Measurements from ENCODE around the gene LCP1. TPM values are rescaled to one million over a fixed set of nuclear protein-coding genes. Genes with fewer than 3 reads are reported as not detected.

The LCP1 gene
- total and polyA plus RNA-seq, 9 of the 15 experiments (the other 6 are each of a cell fraction or from before 2014, with no cell fraction given): 83.0 to 255 (median 163) TPM

GRCh38 chr13:46171217-46171616, 10.8 kb downstream of the LCP1 start:
- Histone ChIP-seq H3K9me1 (ENCODE audit: control insufficient read depth, insufficient read depth, low read length) (no peaks in the 10 kb centered on the region), H3K36me3 (ENCODE audit: control insufficient read depth, insufficient read depth, low read length) (peaks cover 68% of the 10 kb centered on the region; the same call in 2 of the 3 replicates), H3K9me3 (replicated peaks; ENCODE audit: control insufficient read depth, insufficient read depth, low read depth, low read length) (no peaks in the 10 kb centered on the region), H2AFZ (ENCODE audit: low read depth, low read length) (no peak overlapping the region), H3K4me3 (no peak overlapping the region), H3K27ac (ENCODE audit: extremely low read depth, low read depth, low read length) (no peak overlapping the region), H3K4me1 (replicated peaks in 1 of 2; ENCODE audit: control insufficient read depth in 2 of 2, insufficient read depth in 2 of 2, low read length in 2 of 2) (peaks cover 3 to 25% of the 10 kb centered on the region in 2 experiments; a peak in 4 of 5 replicates), H4K20me1 (replicated peaks; ENCODE audit: control insufficient read depth, insufficient read depth, low read length) (peaks cover 7% of the 10 kb centered on the region; the same call in 1 of the 2 replicates), H3K27me3 (ENCODE audit: control insufficient read depth in 2 of 2, insufficient read depth in 2 of 2, low read length in 2 of 2) (no peaks in the 10 kb centered on the region), H3K79me2 (ENCODE audit: control insufficient read depth, insufficient read depth, low read length) (peaks cover 98% of the 10 kb centered on the region), H3K9ac (ENCODE audit: insufficient read depth in 1 of 2, low read depth in 2 of 2, low read length in 2 of 2) (no peak overlapping the region), H3K4me2 (ENCODE audit: insufficient read depth, low read length) (no peak overlapping the region)
- in situ Hi-C loops (cut with MboI) (no loop called here), intact Hi-C loops (cut with micrococcal nuclease) (no loop called here)
- DNase-seq (ENCODE audit: extremely low read depth in 1 of 4, low spot score in 3 of 4) (no peak), FAIRE-seq (no peak), ATAC-seq (no peak)
- BruUV-seq (replicated peaks): no TSS peak
- POLR2A ChIA-PET: interaction anchor here (0.7 to 1.8 kb wide), 3 partner anchors 8 to 11 kb away, joined by 4 to 5 read pairs (median 4); partner anchors contain the start of gene LCP1
- no peak for TF ChIP-seq ZNF445 (CRISPR knock-in tag; IDR thresholded peaks at IDR 0.05; ENCODE audit: low read depth)
- WGBS (ENCODE audit: insufficient coverage, low coverage, missing lambda C conversion rate): 37% methylated on average over 4 of the region's 4 CpGs
- CTCF ChIA-PET (ENCODE audit: low intra/inter-chr PET ratio): no interaction called here

DNA sequence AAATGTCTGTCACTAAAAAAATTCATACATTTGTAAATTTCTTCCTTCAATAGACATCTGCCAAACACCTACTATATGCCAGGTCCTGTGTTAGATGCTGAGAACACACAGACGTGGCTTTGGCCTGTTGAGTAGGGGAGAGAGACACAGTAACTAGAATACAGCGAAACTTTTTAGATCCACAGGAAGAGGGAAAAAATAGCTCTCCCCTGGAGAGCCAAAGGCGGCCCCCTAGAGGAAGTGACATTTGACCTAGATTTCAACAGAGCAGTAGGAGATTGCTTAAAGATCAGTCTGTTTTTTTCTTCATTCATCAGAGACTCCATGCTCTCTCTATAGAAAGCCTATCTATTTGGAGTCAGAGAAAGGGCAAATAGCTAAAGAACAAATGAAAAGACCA, 11.3 kb downstream of the LCP1 start:
- H3K4me2 ChIP-seq (ENCODE audit: insufficient read depth, low read length): no peak overlapping the region
- H3K27ac ChIP-seq (ENCODE audit: extremely low read depth, low read depth, low read length): no peak overlapping the region
- no peak for FAIRE-seq
- H4K20me1 ChIP-seq (replicated peaks; ENCODE audit: control insufficient read depth, insufficient read depth, low read length): peaks cover 8% of the 10 kb centered on the region; the same call in 1 of the 2 replicates
- peaks cover 98% of the 10 kb centered on the region for H3K79me2 ChIP-seq (ENCODE audit: control insufficient read depth, insufficient read depth, low read length)
- no peak overlapping the region for H3K4me3 ChIP-seq
- POLR2A ChIA-PET: interaction anchor here (0.7 to 1.8 kb wide), 3 partner anchors 8 to 11 kb away, joined by 4 to 5 read pairs (median 4); partner anchors contain the start of gene LCP1
- in situ Hi-C loops (cut with MboI): no loop called here
- no peak overlapping the region for H2AFZ ChIP-seq (ENCODE audit: low read depth, low read length)
- no peak for DNase-seq (ENCODE audit: extremely low read depth in 1 of 4, low spot score in 3 of 4)
- H3K27me3 ChIP-seq (ENCODE audit: control insufficient read depth in 2 of 2, insufficient read depth in 2 of 2, low read length in 2 of 2): no peaks in the 10 kb centered on the region
- H3K36me3 ChIP-seq (ENCODE audit: control insufficient read depth, insufficient read depth, low read length): peaks cover 67% of the 10 kb centered on the region; the same call in 2 of the 3 replicates
- no TSS peak for BruUV-seq (replicated peaks)
- 56% methylated on average over 3 of the region's 3 CpGs for WGBS (ENCODE audit: insufficient coverage, low coverage, missing lambda C conversion rate)
- ATAC-seq: peak; percentile 14; the same call in 2 of the 3 replicates
- no peak overlapping the region for H3K9ac ChIP-seq (ENCODE audit: insufficient read depth in 1 of 2, low read depth in 2 of 2, low read length in 2 of 2)
- no peaks in the 10 kb centered on the region for H3K9me1 ChIP-seq (ENCODE audit: control insufficient read depth, insufficient read depth, low read length)
- CTCF ChIA-PET (ENCODE audit: low intra/inter-chr PET ratio): no interaction called here
- peaks cover 3 to 22% of the 10 kb centered on the region in 2 experiments; a peak in 4 of 5 replicates for H3K4me1 ChIP-seq (replicated peaks in 1 of 2; ENCODE audit: control insufficient read depth in 2 of 2, insufficient read depth in 2 of 2, low read length in 2 of 2)
- no peaks in the 10 kb centered on the region for H3K9me3 ChIP-seq (replicated peaks; ENCODE audit: control insufficient read depth, insufficient read depth, low read depth, low read length)
- intact Hi-C loops (cut with micrococcal nuclease): no loop called here
- TF ChIP-seq ZBTB7A (IDR thresholded peaks at IDR 0.05; ENCODE audit: borderline replicate concordance, control insufficient read depth, low read depth, low read length): no peak
- TF ChIP-seq GTF2F1 (IDR thresholded peaks at IDR 0.05; ENCODE audit: low read depth, low read length): no peak
- TF ChIP-seq NFIX (CRISPR knock-in tag; IDR thresholded peaks at IDR 0.05; ENCODE audit: low read depth): no peak
- TF ChIP-seq, protein P1, sequence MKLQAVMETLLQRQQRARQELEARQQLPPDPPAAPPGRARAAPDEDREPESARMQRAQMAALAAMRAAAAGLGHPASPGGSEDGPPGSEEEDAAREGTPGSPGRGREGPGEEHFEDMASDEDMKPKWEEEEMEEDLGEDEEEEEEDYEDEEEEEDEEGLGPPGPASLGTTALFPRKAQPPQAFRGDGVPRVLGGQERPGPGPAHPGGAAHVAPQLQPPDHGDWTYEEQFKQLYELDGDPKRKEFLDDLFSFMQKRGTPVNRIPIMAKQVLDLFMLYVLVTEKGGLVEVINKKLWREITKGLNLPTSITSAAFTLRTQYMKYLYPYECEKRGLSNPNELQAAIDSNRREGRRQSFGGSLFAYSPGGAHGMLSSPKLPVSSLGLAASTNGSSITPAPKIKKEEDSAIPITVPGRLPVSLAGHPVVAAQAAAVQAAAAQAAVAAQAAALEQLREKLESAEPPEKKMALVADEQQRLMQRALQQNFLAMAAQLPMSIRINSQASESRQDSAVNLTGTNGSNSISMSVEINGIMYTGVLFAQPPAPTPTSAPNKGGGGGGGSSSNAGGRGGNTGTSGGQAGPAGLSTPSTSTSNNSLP (IDR thresholded peaks at IDR 0.05; ENCODE audit: borderline replicate concordance, low read depth, low read length): no peak
- no peak for TF ChIP-seq CEBPG (CRISPR knock-in tag; IDR thresholded peaks at IDR 0.05)
- peak in 1 of 2 experiments; percentile 45; a peak in 1 of 4 replicates for TF ChIP-seq CEBPG (tag; conservative IDR thresholded peaks at IDR 0.05 in 1 of 2, IDR thresholded peaks at IDR 0.05 in 1 of 2)
- no peak for TF ChIP-seq ZNF639 (CRISPR knock-in tag; conservative IDR thresholded peaks at IDR 0.05 in 1 of 2, IDR thresholded peaks at IDR 0.05 in 1 of 2)
- TF ChIP-seq GABPA (tag; conservative IDR thresholded peaks at IDR 0.05; ENCODE audit: low read depth): 0 out of 2 replicates have a peak, but pooled peaks have one; percentile 25
- no peak for TF ChIP-seq NR2C1 (IDR thresholded peaks at IDR 0.05)
- 0 out of 2 replicates have a peak, but pooled peaks have one; percentile 22 for TF ChIP-seq NR2C1 (tag; IDR thresholded peaks at IDR 0.05)
- TF ChIP-seq ZNF780A (CRISPR knock-in tag; IDR thresholded peaks at IDR 0.05): no peak

Data from K562 (cell line).